Bone marrow (tissue), 2 donors: ENCODE results near the gene ADAT1.
"Not testable (repeated sequence)": the region's sequence is repeated elsewhere in the genome, so short reads cannot be mapped to it uniquely, and the experiment has no call there.

Experiments
- DNase-seq, 2 donors: peaks; one replicate each; lab custom pipeline; 2025; lab: John Stamatoyannopoulos, UW

Gene ADAT1

DNA sequence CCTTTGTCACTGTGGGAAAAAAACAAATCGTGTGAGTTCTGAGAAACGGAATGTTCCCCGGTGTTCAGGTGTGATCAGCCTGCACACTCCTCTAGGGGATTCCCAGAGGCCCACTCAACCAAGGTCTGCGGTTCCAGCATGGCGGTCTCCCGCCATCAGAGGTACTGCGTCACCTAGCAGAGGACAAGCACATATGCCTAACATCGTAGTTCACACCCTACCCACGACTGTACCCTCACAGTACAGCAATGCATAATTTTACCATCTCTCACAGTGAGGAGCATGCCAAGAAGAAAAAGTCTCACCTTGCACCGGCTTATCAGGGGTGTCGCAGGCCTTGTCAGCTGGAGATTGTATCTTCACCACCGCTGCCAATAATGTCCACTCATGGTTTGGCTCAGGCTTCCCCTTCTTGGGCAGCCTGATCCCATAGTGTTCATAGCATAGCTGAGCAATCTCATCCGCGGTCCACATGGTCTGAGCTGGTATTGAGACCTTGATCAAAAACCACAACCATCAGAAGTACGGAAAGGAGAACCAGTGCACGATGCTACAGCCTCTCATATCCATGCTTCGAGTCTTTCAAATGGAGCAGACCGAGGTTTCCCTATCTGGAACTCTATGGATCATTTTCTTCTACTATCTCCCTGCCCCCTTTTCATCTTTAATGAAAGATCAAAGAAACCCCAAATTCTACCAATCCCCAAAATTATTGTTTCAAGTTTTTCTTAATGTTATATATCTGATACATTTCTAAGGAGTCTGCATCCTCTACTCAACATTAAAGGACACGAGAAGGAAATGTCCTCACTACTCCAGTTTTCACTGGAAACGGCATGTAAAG lies 2.5 kb downstream of the ADAT1 start:
- no peak for DNase-seq

- DNase-seq, result no peak
These were observed 4.3 kb downstream of the ADAT1 start for GRCh38 chr16:75618780-75619179.

DNA sequence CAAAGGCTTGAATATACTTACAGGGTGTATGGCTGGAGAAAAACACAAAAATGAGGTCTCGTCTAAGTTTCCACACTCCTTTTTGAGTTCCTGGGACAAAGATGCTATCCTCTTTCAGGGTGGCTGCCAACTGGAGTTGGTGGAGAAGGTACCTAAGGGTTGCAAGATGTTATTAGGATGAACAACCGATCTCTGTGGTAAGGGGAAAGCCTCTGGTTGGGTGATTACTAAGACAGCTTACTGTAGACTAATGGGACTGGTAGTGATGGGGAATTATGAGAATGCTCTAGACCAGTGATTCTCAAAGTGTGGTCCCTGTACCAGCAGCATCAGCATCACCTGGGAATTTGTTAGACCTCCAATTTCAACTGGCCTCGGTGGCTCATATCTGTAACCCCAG lies 6.0 kb downstream of the ADAT1 start:
- DNase-seq, result no peak

DNA sequence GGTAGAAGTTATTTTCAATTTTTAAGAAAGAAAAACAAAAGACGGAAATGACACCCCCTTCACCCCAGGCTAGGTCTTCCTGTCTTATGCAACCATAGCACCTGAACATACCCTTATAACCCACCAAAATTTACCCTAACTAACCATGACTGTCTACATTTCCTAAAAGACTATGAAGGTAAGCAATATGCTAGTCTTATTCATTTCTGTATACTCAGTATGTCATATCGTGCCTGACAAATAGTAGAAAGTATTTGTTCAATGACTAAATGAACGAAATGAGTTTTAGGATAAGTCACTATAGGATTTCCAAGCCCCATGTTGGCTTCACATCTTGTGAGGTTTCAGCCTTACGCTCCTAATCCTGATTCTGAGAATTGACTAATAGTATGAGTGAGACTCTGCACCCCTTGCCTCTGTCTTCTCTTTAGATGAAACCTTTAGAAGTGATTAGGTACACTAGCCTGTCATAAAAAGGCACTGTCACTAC lies 6.5 kb downstream of the ADAT1 start:
- no peak for DNase-seq

- no peak for DNase-seq
These were observed 7.5 kb downstream of the ADAT1 start for GRCh38 chr16:75615619-75616018.

GRCh38 chr16:75614066-75614897 lies 8.8 kb downstream of the ADAT1 start:
- no peak for DNase-seq

- DNase-seq, result no peak
These were observed 16.6 kb downstream of the ADAT1 start for GRCh38 chr16:75606507-75606906.

DNA sequence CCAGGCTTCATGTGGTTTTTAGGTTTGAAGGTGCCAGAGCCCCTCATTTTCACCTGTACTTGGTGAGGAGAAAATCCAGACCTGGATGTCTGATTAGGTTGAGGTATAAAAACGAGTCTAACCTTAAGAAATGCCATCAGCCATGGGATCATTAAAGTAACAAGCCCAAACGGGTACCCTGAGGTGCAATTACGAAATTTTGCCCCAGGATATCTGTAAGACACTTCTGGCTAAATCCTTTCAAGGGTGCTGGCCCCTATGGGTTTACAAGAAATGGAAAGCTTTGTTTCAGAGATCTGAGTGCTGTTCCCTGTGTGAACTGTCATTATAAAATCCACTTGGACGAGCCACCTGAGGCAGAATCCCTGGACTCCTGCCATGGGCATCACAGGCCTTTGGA lies 19.8 kb downstream of the ADAT1 start:
- DNase-seq, result no peak

DNA sequence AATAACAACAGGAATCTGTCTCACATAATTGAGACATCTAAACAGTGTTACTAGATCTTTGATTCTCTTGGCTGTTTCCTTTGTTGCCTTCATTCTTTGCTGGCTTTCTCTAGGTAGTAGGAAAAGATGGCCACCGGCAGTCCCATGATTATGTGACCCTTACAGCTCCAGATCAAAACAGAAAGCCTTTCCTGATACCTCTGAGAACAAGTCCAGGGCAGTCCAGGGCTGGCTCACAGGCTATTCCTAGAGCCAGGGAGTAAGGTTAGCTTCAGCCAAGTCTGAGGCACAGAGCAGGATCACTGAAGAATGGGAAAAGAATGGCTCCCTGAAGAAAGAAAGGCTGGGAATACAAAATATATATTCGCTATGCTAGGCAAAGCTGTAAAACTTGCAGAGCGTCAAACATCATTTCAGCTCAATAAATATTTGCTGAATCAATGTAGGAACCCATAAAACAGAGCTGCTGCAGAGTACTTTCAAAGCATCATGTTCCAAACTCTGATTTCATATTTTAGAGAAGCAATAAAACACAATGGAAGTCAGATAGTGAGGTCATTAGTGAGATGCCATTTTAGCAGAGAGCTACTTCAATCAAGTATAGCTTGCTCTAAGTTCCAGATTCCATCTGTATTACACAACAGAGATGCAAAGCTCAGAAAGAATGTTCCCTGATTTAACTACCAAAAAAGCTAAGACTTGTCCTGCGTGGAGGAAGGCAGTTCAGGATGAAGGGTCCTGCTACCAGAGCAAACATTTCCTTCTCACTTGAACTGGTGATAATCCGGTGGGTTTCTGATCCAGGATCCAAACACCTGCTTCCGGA lies 23.4 kb downstream of the ADAT1 start:
- DNase-seq, result no peak

DNA sequence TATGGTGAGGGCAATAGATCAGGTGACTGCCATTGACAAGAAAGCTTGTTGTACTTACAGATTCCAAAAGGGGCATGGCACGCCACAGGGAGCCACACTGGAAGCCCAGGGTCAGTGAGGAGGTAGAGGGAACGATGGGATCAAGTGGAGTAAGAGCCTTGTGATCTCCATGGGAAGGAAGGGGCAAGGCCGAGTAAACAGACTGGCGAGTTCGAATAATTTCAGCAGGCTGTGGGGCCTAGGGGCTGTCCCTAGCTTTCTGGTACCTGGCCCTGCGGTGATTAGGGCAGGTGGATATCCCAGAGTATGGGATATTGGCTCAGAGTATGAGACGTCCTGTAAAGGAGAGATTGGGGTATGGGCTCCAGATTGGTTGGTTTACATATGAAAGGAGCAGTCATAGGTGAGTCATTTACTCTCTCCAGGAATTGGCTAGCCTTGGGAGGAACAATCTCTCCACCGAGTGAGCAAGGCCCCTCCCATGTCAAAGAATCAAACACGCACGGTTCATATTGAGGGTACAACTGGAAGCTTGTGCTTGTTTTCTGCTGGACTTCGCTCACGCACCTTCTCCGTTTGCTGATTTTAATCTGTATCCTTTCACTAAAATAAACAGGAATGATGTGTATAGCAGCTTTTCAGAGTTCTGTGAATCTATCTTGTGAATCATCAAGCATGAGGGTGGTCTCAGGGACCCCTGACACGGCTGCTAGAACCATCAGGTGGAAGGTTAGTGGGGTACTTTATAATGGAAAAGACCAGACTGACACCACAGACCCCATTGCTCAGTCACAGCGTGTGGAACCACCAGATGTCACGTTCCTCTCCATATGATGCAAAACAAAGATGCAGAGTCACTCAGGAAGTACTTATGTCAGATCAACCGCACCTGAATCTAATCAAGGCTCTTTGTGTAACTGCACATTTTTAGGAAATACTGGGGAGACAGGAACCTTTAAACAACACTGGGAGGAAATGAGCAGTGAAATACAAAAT lies 29.0 kb downstream of the ADAT1 start:
- peak in 1 of 2 donors; percentile 34 for DNase-seq

GRCh38 chr16:75593308-75593707 lies 29.8 kb downstream of the ADAT1 start:
- DNase-seq, result no peak

- DNase-seq, result not testable (repeated sequence)
These were observed 31.2 kb downstream of the ADAT1 start for GRCh38 chr16:75591927-75592326.

DNA sequence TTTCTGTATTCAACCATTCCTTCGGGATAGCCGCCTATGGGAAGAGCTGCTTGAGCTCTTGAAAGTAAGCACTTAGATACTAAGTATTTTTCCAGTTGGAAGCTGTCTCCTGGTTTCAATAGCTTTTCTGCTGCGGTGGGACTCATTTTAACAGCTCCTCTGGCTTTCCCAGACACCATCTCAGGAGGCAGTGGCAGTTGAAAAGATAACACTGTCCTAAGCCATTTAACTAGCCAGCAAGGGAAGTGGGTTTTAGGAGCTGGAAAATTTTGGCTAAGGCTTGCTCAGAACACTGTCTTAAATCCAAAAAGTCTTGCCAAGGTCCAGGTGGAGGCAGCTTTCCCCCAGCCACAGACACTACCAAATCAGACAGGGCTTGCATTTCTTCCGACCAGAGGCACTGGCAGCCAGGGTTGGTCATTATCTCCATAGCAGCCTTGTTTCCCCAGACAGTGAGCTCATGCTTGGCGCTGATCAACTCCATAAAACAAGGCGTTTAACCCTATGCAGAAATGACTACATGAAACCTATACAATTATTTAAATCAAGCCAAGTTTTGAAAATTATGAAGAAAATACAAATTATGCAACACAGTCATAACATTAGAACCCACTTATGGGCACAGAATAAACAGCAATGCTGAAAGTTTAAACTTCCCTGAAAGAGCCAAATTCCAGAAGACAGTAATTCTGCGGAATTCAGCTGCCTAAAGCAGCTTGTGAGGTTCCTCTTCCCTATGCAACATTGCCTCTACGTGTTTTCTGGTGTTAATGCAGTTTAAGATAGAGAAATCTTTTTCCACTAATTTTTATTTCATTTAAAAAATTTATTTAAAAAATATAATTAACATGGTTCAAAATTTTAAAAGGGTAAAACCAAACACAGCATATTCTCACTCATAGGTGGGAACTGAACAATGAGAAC lies 31.9 kb downstream of the ADAT1 start:
- DNase-seq, result no peak

GRCh38 chr16:75589306-75589705 lies 33.8 kb downstream of the ADAT1 start:
- DNase-seq, result no peak

DNA sequence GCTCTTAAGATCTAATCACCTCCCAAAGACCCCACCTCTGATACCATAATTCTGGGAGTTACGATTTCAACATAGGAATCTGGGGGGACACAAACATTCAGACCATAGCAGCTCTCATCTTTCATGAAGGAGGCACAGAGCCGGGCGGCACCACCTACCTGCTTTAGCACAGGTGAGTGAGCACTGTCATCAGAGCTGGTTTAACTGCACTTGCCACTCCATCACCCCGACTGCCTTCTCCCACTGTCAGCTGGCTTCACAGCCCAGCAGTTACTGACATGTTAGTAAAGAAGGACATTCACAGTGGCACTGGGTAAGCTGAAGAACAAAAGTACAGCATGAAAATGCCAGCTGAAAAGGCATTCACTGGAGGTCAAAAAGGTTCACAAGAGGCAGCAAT lies 34.4 kb downstream of the ADAT1 start:
- DNase-seq, result no peak

GRCh38 chr16:75584108-75584507 lies 39.0 kb downstream of the ADAT1 start:
- no peak for DNase-seq

- no peak for DNase-seq
These were observed 43.7 kb downstream of the ADAT1 start for GRCh38 chr16:75579281-75579834.

GRCh38 chr16:75578725-75579124 lies 44.4 kb downstream of the ADAT1 start:
- DNase-seq, result no peak

DNA sequence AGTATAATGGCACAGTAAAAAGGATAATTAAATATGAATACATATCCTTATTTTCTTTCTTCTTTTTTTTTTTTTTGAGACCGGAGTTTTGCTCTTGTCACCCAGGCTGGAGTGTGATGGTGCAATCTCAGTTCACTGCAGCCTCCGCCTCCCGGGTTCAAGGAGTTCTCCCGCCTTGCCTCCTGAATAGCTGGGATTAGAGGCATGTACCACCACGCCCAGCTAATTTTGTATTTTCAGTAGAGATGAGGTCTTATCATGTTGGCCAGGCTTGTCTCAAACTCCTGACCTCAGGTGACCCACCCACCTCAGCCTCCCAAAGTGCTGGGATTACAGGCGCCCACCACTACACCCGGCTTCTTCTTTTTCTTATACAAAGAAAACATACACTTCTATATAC lies 44.9 kb downstream of the ADAT1 start:
- DNase-seq, result no peak
